ENCODE measurements around the gene AGAP1.
A peak's percentile ranks its signal among the peaks of the same experiment; 100 is the strongest.

The AGAP1 gene

GRCh38 chr2:235634435-235635158, 140.8 kb downstream of the AGAP1 start:
- no peak for DNase-seq (ENCODE audit: low read depth, low spot score)

- DNase-seq (ENCODE audit: low read depth, low spot score), result no peak
Measured at GRCh38 chr2:235636546-235636945, 142.7 kb downstream of the AGAP1 start.

- DNase-seq (ENCODE audit: low read depth, low spot score), result no peak
Measured at GRCh38 chr2:235637896-235638295, 144.1 kb downstream of the AGAP1 start.

- no peak for DNase-seq (ENCODE audit: low read depth, low spot score)
Measured at GRCh38 chr2:235638541-235639427, 144.9 kb downstream of the AGAP1 start.

- DNase-seq (ENCODE audit: low read depth, low spot score), result no peak
Measured at GRCh38 chr2:235639428-235639773, 145.6 kb downstream of the AGAP1 start.

- DNase-seq (ENCODE audit: low read depth, low spot score), result no peak
Measured at GRCh38 chr2:235639885-235640284, 146.0 kb downstream of the AGAP1 start.

- DNase-seq (ENCODE audit: low read depth, low spot score), result no peak
Measured at GRCh38 chr2:235640377-235640776, 146.5 kb downstream of the AGAP1 start.

GRCh38 chr2:235640926-235641723, 147.3 kb downstream of the AGAP1 start:
- DNase-seq (ENCODE audit: low read depth, low spot score), result no peak

- DNase-seq (ENCODE audit: low read depth, low spot score), result no peak
Measured at GRCh38 chr2:235641956-235642355, 148.1 kb downstream of the AGAP1 start.

GRCh38 chr2:235642446-235643098, 148.7 kb downstream of the AGAP1 start:
- DNase-seq (ENCODE audit: low read depth, low spot score), result no peak

- DNase-seq (ENCODE audit: low read depth, low spot score), result no peak
Measured at GRCh38 chr2:235643680-235644511, 150.1 kb downstream of the AGAP1 start.

- DNase-seq (ENCODE audit: low read depth, low spot score), result no peak
Measured at GRCh38 chr2:235647264-235647663, 153.4 kb downstream of the AGAP1 start.

- no peak for DNase-seq (ENCODE audit: low read depth, low spot score)
Measured at GRCh38 chr2:235647877-235648276, 154.0 kb downstream of the AGAP1 start.

GRCh38 chr2:235649418-235649817, 155.6 kb downstream of the AGAP1 start:
- no peak for DNase-seq (ENCODE audit: low read depth, low spot score)

- DNase-seq (ENCODE audit: low read depth, low spot score), result no peak
Measured at GRCh38 chr2:235651643-235652042, 157.8 kb downstream of the AGAP1 start.

GRCh38 chr2:235654103-235654813, 160.4 kb downstream of the AGAP1 start:
- DNase-seq (ENCODE audit: low read depth, low spot score), result no peak

- no peak for DNase-seq (ENCODE audit: low read depth, low spot score)
Measured at GRCh38 chr2:235658351-235659174, 164.7 kb downstream of the AGAP1 start.

GRCh38 chr2:235659767-235660322, 166.0 kb downstream of the AGAP1 start:
- peak; percentile 90 for DNase-seq (ENCODE audit: low read depth, low spot score)
